ENCODE measurements around the gene IFNAR1. TPM values are rescaled to one million over a fixed set of nuclear protein-coding genes. Genes with fewer than 3 reads are reported as not detected.

The IFNAR1 gene
- total and polyA plus RNA-seq, 3 donors from 2014 or later = 22.1 to 25.0 (median 22.8) TPM

GRCh38 chr21:33296156-33296555 is 28.6 kb upstream of the IFNAR1 start:
- TF ChIP-seq POLR2A (IDR thresholded peaks at IDR 0.05) = no peak
- no peak for TF ChIP-seq CTCF (IDR thresholded peaks at IDR 0.05)
- Histone ChIP-seq H3K4me3 (no peak overlapping the region), H3K9me3 (no peaks in the 10 kb centered on the region), H3K27ac (peak overlapping the region in 1 of 2 donors; percentile 39), H3K4me1 (peaks cover 14% of the 10 kb centered on the region), H3K36me3 (ENCODE audit: low read depth, missing control alignments) (no peaks in the 10 kb centered on the region), H3K27me3 (no peaks in the 10 kb centered on the region)
- WGBS, 2 donors = 61 to 80% methylated on average over 6 of the region's 6 CpGs
- DNase-seq = no peak
- intact Hi-C loops (cut with DNase I; ENCODE audit: low total_unique reads) = no loop called here

- no peak overlapping the region for H3K4me3 ChIP-seq
- no peak for TF ChIP-seq CTCF (IDR thresholded peaks at IDR 0.05)
- TF ChIP-seq POLR2A (IDR thresholded peaks at IDR 0.05) = no peak
- H3K36me3 ChIP-seq (ENCODE audit: low read depth, missing control alignments) = no peaks in the 10 kb centered on the region
- intact Hi-C loops (cut with DNase I; ENCODE audit: low total_unique reads) = no loop called here
- no peaks in the 10 kb centered on the region for H3K27me3 ChIP-seq
- H3K4me1 ChIP-seq = peaks cover 16% of the 10 kb centered on the region
- no peak for DNase-seq
- no peaks in the 10 kb centered on the region for H3K9me3 ChIP-seq
- 77 to 87% methylated on average over 5 of the region's 5 CpGs for WGBS, 2 donors
- H3K27ac ChIP-seq = no peak overlapping the region
Measured at GRCh38 chr21:33299181-33299752, 25.5 kb upstream of the IFNAR1 start.

- peak overlapping the region; percentile 35 to 62 for H3K27ac ChIP-seq
- DNase-seq = no peak
Measured at GRCh38 chr21:33300701-33301631, 23.8 kb upstream of the IFNAR1 start.

GRCh38 chr21:33301632-33302002 is 23.2 kb upstream of the IFNAR1 start:
- no peak for TF ChIP-seq CTCF (IDR thresholded peaks at IDR 0.05)
- no peak for TF ChIP-seq POLR2A (IDR thresholded peaks at IDR 0.05)
- H3K9me3 ChIP-seq = no peaks in the 10 kb centered on the region
- no peak overlapping the region for H3K4me3 ChIP-seq
- H3K4me1 ChIP-seq = peaks cover 16% of the 10 kb centered on the region
- H3K36me3 ChIP-seq (ENCODE audit: low read depth, missing control alignments) = no peaks in the 10 kb centered on the region
- DNase-seq = no peak
- 51 to 96% methylated on average over 2 of the region's 2 CpGs for WGBS, 2 donors
- H3K27ac ChIP-seq = peak overlapping the region; percentile 35 to 62
- intact Hi-C loops (cut with DNase I; ENCODE audit: low total_unique reads) = no loop called here
- H3K27me3 ChIP-seq = no peaks in the 10 kb centered on the region

More at GRCh38 chr21:33300701-33301631, 23.8 kb upstream of the IFNAR1 start:
- TF ChIP-seq POLR2A (IDR thresholded peaks at IDR 0.05) (no peak), CTCF (IDR thresholded peaks at IDR 0.05) (no peak)
- H3K4me3 ChIP-seq = no peak overlapping the region
- H3K4me1 ChIP-seq = peaks cover 16% of the 10 kb centered on the region
- 43 to 56% methylated on average over 10 of the region's 10 CpGs for WGBS, 2 donors
- no peaks in the 10 kb centered on the region for H3K36me3 ChIP-seq (ENCODE audit: low read depth, missing control alignments)
- H3K9me3 ChIP-seq = no peaks in the 10 kb centered on the region
- H3K27me3 ChIP-seq = no peaks in the 10 kb centered on the region
- intact Hi-C loops (cut with DNase I; ENCODE audit: low total_unique reads) = no loop called here

Data from testis (tissue), 3 donors.